ENCODE results near the gene FGF21. TPM values are rescaled to one million over a fixed set of nuclear protein-coding genes. Genes with fewer than 3 reads are reported as not detected.

Gene FGF21
- total RNA-seq (ENCODE audit: unreplicated experiment), result not detected
- long read RNA-seq, result 0 reads

DNA sequence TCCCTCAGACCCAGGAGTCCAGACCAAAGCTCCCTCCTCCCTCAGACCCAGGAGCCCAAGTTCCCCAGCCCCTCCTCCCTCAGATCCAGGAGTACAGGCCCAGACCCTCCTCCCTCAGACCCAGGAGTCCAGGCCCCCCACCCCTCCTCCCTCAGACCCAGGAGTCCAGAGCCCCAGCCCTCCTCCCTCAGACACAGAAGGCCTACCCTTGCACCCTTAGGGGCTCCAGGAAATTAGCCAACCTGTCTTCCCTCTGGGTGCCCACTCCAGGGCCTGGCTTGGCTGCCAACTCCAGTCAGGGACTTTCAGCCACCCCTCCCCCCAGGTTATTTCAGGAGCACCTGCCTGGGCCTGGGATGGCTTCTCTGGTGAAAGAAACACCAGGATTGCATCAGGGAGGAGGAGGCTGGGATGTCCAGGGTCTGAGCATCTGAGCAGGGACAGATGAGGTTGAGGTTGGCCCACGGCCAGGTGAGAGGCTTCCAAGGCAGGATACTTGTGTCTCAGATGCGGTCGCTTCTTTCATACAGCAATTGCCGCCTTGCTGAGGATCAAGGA is at the start of gene FGF21:
TSS of gene FGF21 (plus strand) at position 441 of the 558 bp plus-strand sequence. CDS start 713 bp downstream, outside the sequence.
- no peaks in the 10 kb centered on the region for H3K36me3 Mint-ChIP-seq (ENCODE audit: unreplicated experiment)
- TF ChIP-seq, protein P1, sequence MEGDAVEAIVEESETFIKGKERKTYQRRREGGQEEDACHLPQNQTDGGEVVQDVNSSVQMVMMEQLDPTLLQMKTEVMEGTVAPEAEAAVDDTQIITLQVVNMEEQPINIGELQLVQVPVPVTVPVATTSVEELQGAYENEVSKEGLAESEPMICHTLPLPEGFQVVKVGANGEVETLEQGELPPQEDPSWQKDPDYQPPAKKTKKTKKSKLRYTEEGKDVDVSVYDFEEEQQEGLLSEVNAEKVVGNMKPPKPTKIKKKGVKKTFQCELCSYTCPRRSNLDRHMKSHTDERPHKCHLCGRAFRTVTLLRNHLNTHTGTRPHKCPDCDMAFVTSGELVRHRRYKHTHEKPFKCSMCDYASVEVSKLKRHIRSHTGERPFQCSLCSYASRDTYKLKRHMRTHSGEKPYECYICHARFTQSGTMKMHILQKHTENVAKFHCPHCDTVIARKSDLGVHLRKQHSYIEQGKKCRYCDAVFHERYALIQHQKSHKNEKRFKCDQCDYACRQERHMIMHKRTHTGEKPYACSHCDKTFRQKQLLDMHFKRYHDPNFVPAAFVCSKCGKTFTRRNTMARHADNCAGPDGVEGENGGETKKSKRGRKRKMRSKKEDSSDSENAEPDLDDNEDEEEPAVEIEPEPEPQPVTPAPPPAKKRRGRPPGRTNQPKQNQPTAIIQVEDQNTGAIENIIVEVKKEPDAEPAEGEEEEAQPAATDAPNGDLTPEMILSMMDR (IDR thresholded peaks at IDR 0.05; ENCODE audit: partially characterized antibody, unreplicated experiment), result no peak
- H3K27me3 Mint-ChIP-seq (ENCODE audit: unreplicated experiment), result peaks cover 18% of the 10 kb centered on the region
- H3K27ac Mint-ChIP-seq (ENCODE audit: unreplicated experiment), result no peak within 1 kb of the TSS
- H3K9me3 Mint-ChIP-seq (ENCODE audit: unreplicated experiment), result peaks cover 2% of the 10 kb centered on the region
- H3K4me1 Mint-ChIP-seq (ENCODE audit: low read depth, unreplicated experiment), result peaks cover 7% of the 10 kb centered on the region
- no peak for DNase-seq
- H3K4me3 Mint-ChIP-seq (ENCODE audit: unreplicated experiment), result no peak within 1 kb of the TSS

GRCh38 chr19:48708471-48708870 is 46.9 kb upstream of the FGF21 start:
- no peak overlapping the region for H3K27ac Mint-ChIP-seq (ENCODE audit: unreplicated experiment)
- peaks cover 14% of the 10 kb centered on the region for H3K36me3 Mint-ChIP-seq (ENCODE audit: unreplicated experiment)
- peaks cover 5% of the 10 kb centered on the region for H3K27me3 Mint-ChIP-seq (ENCODE audit: unreplicated experiment)
- no peak overlapping the region for H3K4me3 Mint-ChIP-seq (ENCODE audit: unreplicated experiment)
- H3K9me3 Mint-ChIP-seq (ENCODE audit: unreplicated experiment), result no peaks in the 10 kb centered on the region
- TF ChIP-seq, protein P1 (IDR thresholded peaks at IDR 0.05; ENCODE audit: partially characterized antibody, unreplicated experiment), result no peak
- DNase-seq, result no peak
- H3K4me1 Mint-ChIP-seq (ENCODE audit: low read depth, unreplicated experiment), result no peaks in the 10 kb centered on the region

- Mint-ChIP-seq H3K27ac (ENCODE audit: unreplicated experiment) (no peak overlapping the region), H3K4me3 (ENCODE audit: unreplicated experiment) (no peak overlapping the region), H3K27me3 (ENCODE audit: unreplicated experiment) (peaks cover 9% of the 10 kb centered on the region), H3K36me3 (ENCODE audit: unreplicated experiment) (peaks cover 6% of the 10 kb centered on the region), H3K4me1 (ENCODE audit: low read depth, unreplicated experiment) (no peaks in the 10 kb centered on the region), H3K9me3 (ENCODE audit: unreplicated experiment) (peaks cover 3% of the 10 kb centered on the region)
- TF ChIP-seq, protein P1 (IDR thresholded peaks at IDR 0.05; ENCODE audit: partially characterized antibody, unreplicated experiment), result no peak
- no peak for DNase-seq
Observed at GRCh38 chr19:48711106-48711662, 44.1 kb upstream of the FGF21 start.

- DNase-seq, result peak; percentile 38
- Mint-ChIP-seq H3K27me3 (ENCODE audit: unreplicated experiment) (peaks cover 14% of the 10 kb centered on the region), H3K4me1 (ENCODE audit: low read depth, unreplicated experiment) (peaks cover 3% of the 10 kb centered on the region), H3K36me3 (ENCODE audit: unreplicated experiment) (peaks cover 3% of the 10 kb centered on the region), H3K4me3 (ENCODE audit: unreplicated experiment) (peak overlapping the region; percentile 87), H3K27ac (ENCODE audit: unreplicated experiment) (no peak overlapping the region), H3K9me3 (ENCODE audit: unreplicated experiment) (peaks cover 3% of the 10 kb centered on the region)
- TF ChIP-seq, protein P1 (IDR thresholded peaks at IDR 0.05; ENCODE audit: partially characterized antibody, unreplicated experiment), result peak; percentile 27
Observed at GRCh38 chr19:48713041-48713863, 42.1 kb upstream of the FGF21 start.
